IPS-18c (cell line): ENCODE data around the gene CDKAL1.

Source experiments
- H3K4me3 ChIP-seq: 2 replicates; pipeline ENCODE4 v1.7.0; 2013; ENCODE audit warnings: low read depth, mild to moderate bottlenecking, low read length, moderate library complexity; ENCODE audit not compliant: insufficient read depth
- H3K9me3 ChIP-seq: one replicate; pipeline ENCODE4 v1.6.1; 2013; ENCODE audit warnings: mild to moderate bottlenecking, low read length, moderate library complexity; ENCODE audit not compliant: control insufficient read depth, insufficient read depth

CDKAL1 gene

DNA sequence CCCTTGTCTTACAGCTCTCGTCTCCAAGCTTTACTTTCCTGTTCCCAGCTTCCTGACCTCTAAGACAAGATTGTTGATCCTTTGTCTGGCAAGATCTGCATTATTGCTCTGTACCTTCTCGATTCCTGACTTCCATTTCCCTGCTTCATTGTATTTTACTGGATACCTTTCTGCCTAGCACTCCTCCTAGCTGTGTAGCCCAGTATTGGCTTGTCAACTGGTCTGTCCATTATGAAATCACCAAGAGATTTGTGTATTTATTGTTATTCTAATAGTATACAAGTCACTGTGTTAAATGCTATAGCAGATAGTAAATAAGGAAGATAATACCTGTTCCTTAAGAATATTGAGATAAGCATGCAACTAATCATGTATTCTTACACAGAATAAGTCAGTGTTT is 305.4 kb downstream of the CDKAL1 start:
- H3K4me3 ChIP-seq = no peak overlapping the region

GRCh38 chr6:20840675-20841074 is 306.4 kb downstream of the CDKAL1 start:
- H3K9me3 ChIP-seq = no peaks in the 10 kb centered on the region

More for the DNA sequence above, 305.4 kb downstream of the CDKAL1 start:
- no peaks in the 10 kb centered on the region for H3K9me3 ChIP-seq

GRCh38 chr6:20841806-20842205 is 307.5 kb downstream of the CDKAL1 start:
- no peak overlapping the region for H3K4me3 ChIP-seq
- H3K9me3 ChIP-seq = no peaks in the 10 kb centered on the region

More at GRCh38 chr6:20840675-20841074, 306.4 kb downstream of the CDKAL1 start:
- no peak overlapping the region for H3K4me3 ChIP-seq

GRCh38 chr6:20845592-20845991 is 311.3 kb downstream of the CDKAL1 start:
- H3K4me3 ChIP-seq = no peak overlapping the region
- H3K9me3 ChIP-seq = no peaks in the 10 kb centered on the region

- no peak overlapping the region for H3K4me3 ChIP-seq
- H3K9me3 ChIP-seq = no peaks in the 10 kb centered on the region
Measured at GRCh38 chr6:20846602-20847028, 312.4 kb downstream of the CDKAL1 start.

DNA sequence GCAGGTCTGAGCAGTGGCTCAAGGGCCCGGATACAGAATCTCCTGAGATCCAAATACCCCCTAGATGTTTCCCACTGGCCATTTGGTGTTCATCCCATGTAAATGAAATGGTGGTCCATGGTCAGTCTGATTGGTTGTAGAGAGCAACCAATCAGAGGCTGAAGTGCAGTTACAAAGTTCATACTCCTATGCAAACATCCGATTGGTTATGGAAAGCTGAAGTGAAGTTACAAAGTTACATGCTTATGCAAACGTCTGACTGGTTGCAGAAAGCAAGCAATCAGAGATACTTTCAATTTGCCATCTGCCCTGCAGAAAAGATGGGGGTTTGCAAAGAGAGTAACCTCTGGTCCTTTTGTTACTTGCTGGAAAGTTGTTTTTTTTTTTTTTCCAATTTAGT is 313.6 kb downstream of the CDKAL1 start:
- no peak overlapping the region for H3K4me3 ChIP-seq
- H3K9me3 ChIP-seq = no peaks in the 10 kb centered on the region

- H3K9me3 ChIP-seq = no peaks in the 10 kb centered on the region
- H3K4me3 ChIP-seq = no peak overlapping the region
Measured at GRCh38 chr6:20850686-20851416, 316.6 kb downstream of the CDKAL1 start.

- Histone ChIP-seq H3K9me3 (no peaks in the 10 kb centered on the region), H3K4me3 (no peak overlapping the region)
Measured at GRCh38 chr6:20851795-20852194, 317.5 kb downstream of the CDKAL1 start.

DNA sequence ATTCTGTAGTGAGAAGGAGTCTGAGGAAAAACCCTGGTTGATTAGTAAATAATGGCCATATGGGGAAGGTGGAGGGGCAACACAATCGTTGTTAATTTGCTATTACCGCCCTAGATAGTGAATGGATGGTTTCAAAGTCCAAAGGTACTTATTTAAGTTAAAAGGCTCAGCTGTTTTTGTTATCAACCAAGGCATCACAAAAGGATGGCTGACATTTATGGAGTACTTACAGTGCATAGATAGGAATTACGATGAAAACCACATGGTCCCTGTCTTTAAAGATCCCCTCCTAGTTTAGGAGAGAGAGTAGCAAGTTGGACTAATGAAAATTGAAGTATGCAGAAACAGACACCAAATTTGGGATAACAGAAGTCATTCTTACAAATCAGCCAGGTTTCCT is 319.6 kb downstream of the CDKAL1 start:
- H3K4me3 ChIP-seq = no peak overlapping the region

DNA sequence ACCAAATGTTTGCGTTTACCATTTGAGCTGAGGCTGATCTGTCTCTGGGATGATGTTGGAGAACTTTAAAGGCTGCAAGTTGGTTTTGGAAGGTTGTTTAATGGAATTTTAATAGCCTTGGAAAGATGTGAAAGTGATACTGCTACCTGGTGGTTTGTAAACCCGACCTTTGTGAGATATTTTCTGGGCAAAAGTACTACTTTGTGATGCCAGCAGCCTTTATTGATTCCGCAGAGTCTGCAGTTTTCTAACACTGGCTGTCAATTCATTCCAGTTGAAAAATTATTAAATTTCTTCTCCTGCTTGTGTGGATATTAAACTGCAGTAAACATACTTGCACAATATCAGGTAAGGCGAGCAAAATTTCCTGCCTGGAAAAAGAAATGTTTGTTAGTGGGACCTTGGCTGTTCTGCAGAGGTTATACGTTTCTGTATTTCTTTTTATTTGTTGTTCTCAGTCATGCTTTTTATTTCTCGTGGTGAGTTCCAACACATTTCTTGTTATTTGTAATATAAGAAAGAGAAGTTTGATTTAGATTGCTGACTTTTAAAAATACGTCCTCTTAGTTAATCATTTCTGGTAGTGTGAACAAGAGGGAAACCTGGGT is 322.5 kb downstream of the CDKAL1 start:
- H3K9me3 ChIP-seq = no peaks in the 10 kb centered on the region
- no peak overlapping the region for H3K4me3 ChIP-seq

More for the DNA sequence above, 319.6 kb downstream of the CDKAL1 start:
- H3K9me3 ChIP-seq = no peaks in the 10 kb centered on the region

GRCh38 chr6:20861481-20861880 is 327.2 kb downstream of the CDKAL1 start:
- Histone ChIP-seq H3K4me3 (no peak overlapping the region), H3K9me3 (no peaks in the 10 kb centered on the region)

DNA sequence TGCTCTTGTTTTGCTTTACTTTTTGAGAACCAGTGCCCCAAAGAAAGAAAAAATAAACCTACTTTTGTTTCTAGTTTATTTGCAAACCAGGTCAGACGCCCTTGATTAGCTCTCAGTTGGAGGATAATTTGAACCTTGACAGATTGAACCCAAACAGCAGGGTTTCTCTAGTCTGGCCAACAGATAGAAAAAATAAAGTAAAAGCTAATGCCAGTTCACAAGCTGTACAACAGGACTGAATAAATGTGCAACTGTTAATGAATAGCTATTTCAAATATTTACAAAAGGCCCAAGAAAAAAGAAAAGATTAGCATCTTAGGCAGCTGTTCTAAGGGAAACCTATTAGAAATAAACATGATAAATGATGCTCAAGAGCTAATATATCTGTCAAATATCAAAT is 331.8 kb downstream of the CDKAL1 start:
- H3K4me3 ChIP-seq = no peak overlapping the region

GRCh38 chr6:20866935-20867703 is 332.9 kb downstream of the CDKAL1 start:
- no peaks in the 10 kb centered on the region for H3K9me3 ChIP-seq
- H3K4me3 ChIP-seq = no peak overlapping the region

More for the DNA sequence above, 331.8 kb downstream of the CDKAL1 start:
- H3K9me3 ChIP-seq = no peaks in the 10 kb centered on the region

- Histone ChIP-seq H3K9me3 (no peaks in the 10 kb centered on the region), H3K4me3 (no peak overlapping the region)
Measured at GRCh38 chr6:20868397-20869096, 334.3 kb downstream of the CDKAL1 start.

DNA sequence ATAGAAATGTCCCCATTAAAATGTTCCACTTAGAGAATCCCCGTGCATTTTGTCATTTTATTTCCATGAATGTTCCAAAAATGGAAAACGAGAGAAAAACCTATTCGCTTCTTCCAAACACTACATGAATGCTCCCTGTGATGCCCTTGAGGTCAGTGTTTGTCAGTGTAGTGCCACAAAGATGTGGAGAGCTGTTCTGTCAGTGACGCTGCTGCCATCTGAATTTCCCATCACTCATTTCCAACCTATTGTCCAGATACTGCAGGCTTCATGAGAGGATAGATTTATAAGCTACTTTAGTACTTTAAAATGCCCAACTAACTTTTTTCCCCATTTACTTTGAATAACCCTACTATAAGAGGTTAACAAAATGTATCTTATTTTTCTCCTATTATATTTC is 335.8 kb downstream of the CDKAL1 start:
- H3K4me3 ChIP-seq = no peak overlapping the region
- H3K9me3 ChIP-seq = no peaks in the 10 kb centered on the region

GRCh38 chr6:20870493-20870892 is 336.2 kb downstream of the CDKAL1 start:
- Histone ChIP-seq H3K9me3 (no peaks in the 10 kb centered on the region), H3K4me3 (no peak overlapping the region)

DNA sequence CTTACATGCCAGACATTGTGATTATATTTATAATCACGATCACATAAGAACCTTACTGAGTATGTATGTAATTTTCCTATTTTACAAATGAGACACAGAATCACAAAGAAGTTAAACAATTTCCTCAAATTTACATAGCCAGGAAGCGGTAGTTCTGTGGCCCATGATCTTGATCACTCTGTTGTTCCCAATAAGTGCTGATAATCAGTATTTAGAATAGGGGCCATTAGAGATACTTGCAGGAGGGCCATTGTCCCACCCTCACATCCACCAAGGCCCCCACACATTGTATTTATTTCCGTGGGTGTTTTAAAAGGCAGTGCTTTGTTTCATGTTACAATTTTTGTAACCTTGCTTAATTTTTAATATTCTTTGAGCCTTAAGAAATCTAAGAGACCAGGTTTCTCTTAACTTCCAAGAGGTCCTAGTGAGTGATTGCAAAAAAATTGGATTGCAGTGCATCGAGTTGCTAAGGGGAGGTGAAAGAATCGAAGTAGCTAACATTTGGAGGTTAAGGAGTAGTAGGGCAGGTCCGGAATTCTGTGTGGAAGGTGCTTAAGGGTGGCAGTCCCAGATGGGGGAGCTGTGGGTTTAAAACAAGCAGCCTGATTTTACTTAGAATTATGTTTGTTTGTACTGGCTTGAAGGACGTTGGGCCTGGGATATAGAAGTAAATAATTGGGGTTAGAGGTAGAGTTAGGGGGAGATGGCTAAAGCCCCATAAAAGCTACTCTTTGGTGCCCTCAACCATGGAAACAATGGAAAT is 339.4 kb downstream of the CDKAL1 start:
- no peaks in the 10 kb centered on the region for H3K9me3 ChIP-seq
- H3K4me3 ChIP-seq = no peak overlapping the region
